Heart left ventricle (tissue), 13 donors: Measurements from ENCODE around the gene ABCA12.

ENCODE experiments used
- CTCF ChIP-seq, 12 donors: fragments of 200-600 bp; sonication (generic) in 4 of 12; IDR thresholded peaks; one replicate each; pipeline versions ENCODE4 v1.5.0 to v1.8.0; 2018 to 2022; ENCODE audit warnings: antibody characterized with exemption in 12 of 12, mild to moderate bottlenecking in 5 of 12
- POLR2A ChIP-seq, 2 donors: fragments of 450-650 bp; IDR thresholded peaks; one replicate each; pipeline ENCODE4 v1.6.1; 2017; ENCODE audit warnings: antibody characterized with exemption in 2 of 2, mild to moderate bottlenecking in 2 of 2, moderate library complexity in 2 of 2
- donor health status: ischemic (EF 13 %, LVEDD 7.1; RV severe dilation, severe dysfunction).
- donor health status: DM: no; HTN: yes; CAD: no.
- donor health status: DM: no; HTN: no; CAD: no.
- donor health status: ischemic (EF 25% LVEDD 6.9; RV normal size, moderate dysfunction).
- donor health status: ischemic (EF 25% LVEDD 5.7; RV mildly dilated, moderate dysfunction).
- donor health status: ischemic (EF 35%, LVEDD 5.7; RV mildly dilated, moderate dysfunction).
- donor health status: nonischemic (EF 11% LVEDD 7.7; RV severe dilation, severe dysfunction).
- donor health status: DM: yes; HTN: yes; CAD: no.
- donor health status: PGD.
- donor health status: ischemic (EF 29% LVEDD 5.4; RV normal size, mild dysfunction).
- donor health status: nonischemic (EF 23%, LVEDD 6.1; RV moderate dilation, normal function).

DNA sequence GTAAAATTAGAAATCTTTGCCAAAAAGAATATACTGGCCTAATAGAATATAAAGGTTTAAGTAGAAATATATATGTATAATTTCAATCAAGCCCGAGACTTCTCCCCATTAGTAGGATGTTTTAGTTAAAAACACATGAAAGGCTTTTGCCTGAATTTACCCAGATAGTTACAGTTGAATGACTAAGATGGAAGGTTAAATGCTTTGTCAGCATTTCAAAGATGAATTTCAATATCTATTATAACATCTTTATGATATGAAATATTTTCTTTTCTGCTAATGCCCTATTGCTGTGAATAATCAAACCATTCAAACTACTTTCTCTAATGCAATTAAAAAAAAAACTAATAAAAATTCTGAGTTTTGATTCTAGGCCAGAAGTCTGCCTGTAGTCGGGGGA lies 18.0 kb upstream of the ABCA12 start:
- TF ChIP-seq CTCF (IDR thresholded peaks at IDR 0.05): no peak
- no peak for TF ChIP-seq POLR2A (IDR thresholded peaks at IDR 0.05)
